HCT116 (cell line): Measurements from ENCODE around the gene NAALADL2. TPM values are rescaled to one million over a fixed set of nuclear protein-coding genes. Genes with fewer than 3 reads are reported as not detected.
"Not testable (repeated sequence)": the region's sequence is repeated elsewhere in the genome, so short reads cannot be mapped to it uniquely, and the experiment has no call there.

ENCODE experiments used
- ATAC-seq: fragments of 200-7000 bp; cut with Tn5 transposase; 2 replicates; pipeline ENCODE4 v1.9.1; 2020; ENCODE audit warnings: mild to moderate bottlenecking, moderate library complexity
- BruUV-seq: library from RNA; stranded (reverse); fragments of 400-500 nt; replicated peaks from 2 replicates; lab custom pipeline; 2021; lab: Mats Ljungman, UMichigan
- CTCF ChIA-PET: fragments of 300-600 bp; sonication (Branson Sonifier 250); formaldehyde crosslinking; loops from one replicate; lab custom pipeline; 2021; ENCODE audit warnings: antibody characterized with exemption; lab: Charles Lee
- POLR2A ChIA-PET: fragments of 300-600, 350-600 bp; sonication (Branson Sonifier 250); formaldehyde crosslinking; loops from one replicate; lab custom pipeline; 2021; ENCODE audit warnings: antibody characterized with exemption; lab: Charles Lee
- RAD21 ChIA-PET, 2 experiments: fragments of 300-600 bp; sonication (Branson Sonifier 250); formaldehyde crosslinking; loops; one replicate each; lab custom pipeline; 2023; ENCODE audit warnings: low total read pairs in 2 of 2; ENCODE audit not compliant: uncharacterized antibody in 2 of 2, unreplicated experiment in 2 of 2, low non-redundant PET in 1 of 2; lab: Charles Lee
- DNase-seq: peaks from one replicate; pipeline ENCODE4 v3.0.0-alpha.2; 2010; ENCODE audit warnings: low read depth, low spot score
- H2AFZ ChIP-seq: fragments of 200-600 bp; shearing (Covaris generic), sonication (generic); 2 replicates; pipeline ENCODE4 v1.6.1; 2017; ENCODE audit warnings: low read depth, mixed run types, mixed read lengths, antibody characterized with exemption, low read length; ENCODE audit not compliant: poor library complexity, severe bottlenecking
- H3K27ac ChIP-seq: 2 replicates; pipeline ENCODE4 v1.5.1; 2012; ENCODE audit warnings: low read depth, low read length
- H3K27me3 ChIP-seq: fragments of 200-600 bp; sonication (generic); 2 replicates; pipeline ENCODE4 v1.6.1; 2016; ENCODE audit warnings: mixed run types, low read length, mixed read lengths; ENCODE audit not compliant: insufficient read depth
- H3K36me3 ChIP-seq, 2 experiments: fragments of 200-500 bp in 1 of 2; fragments of 200-600 bp in 1 of 2; sonication (Bioruptor generic) in 1 of 2; sonication (generic) in 1 of 2; 2 replicates each; pipeline versions ENCODE4 v1.5.1 to v1.6.1; 2014 to 2016; ENCODE audit warnings: low read length in 2 of 2, inconsistent platforms in 1 of 2, mixed read lengths in 1 of 2, mixed run types in 1 of 2; ENCODE audit not compliant: insufficient read depth in 2 of 2, control insufficient read depth in 1 of 2
- H3K4me1 ChIP-seq, 2 experiments: fragments of 200-600 bp in 1 of 2; sonication (generic) in 1 of 2; 2 replicates each; pipeline versions ENCODE4 v1.5.1 to v1.6.1; 2012 to 2017; ENCODE audit warnings: low read length in 2 of 2, inconsistent platforms in 1 of 2, mild to moderate bottlenecking in 1 of 2, mixed read lengths in 1 of 2, mixed run types in 1 of 2, moderate library complexity in 1 of 2; ENCODE audit not compliant: insufficient read depth in 2 of 2, control insufficient read depth in 1 of 2
- H3K4me2 ChIP-seq: fragments of 200-600 bp; sonication (generic); 2 replicates; pipeline ENCODE4 v1.6.1; 2017; ENCODE audit warnings: mixed run types, low read length, mixed read lengths
- H3K4me3 ChIP-seq, 2 experiments: fragments of 200-600 bp in 1 of 2; sonication (generic) in 1 of 2; replicated peaks in 1 of 2; 2 replicates each; pipeline ENCODE4 v1.5.1; 2011 to 2016; ENCODE audit warnings: low read length in 2 of 2, control low read depth in 1 of 2, low read depth in 1 of 2, mild to moderate bottlenecking in 1 of 2, mixed read lengths in 1 of 2, mixed run types in 1 of 2
- H3K79me2 ChIP-seq: fragments of 200-600 bp; sonication (generic); 2 replicates; pipeline ENCODE4 v1.6.1; 2017; ENCODE audit warnings: mild to moderate bottlenecking, mixed run types, low read length, moderate library complexity, mixed read lengths; ENCODE audit not compliant: insufficient read depth
- H3K9ac ChIP-seq: fragments of 200-600 bp; sonication (generic); 2 replicates; pipeline ENCODE4 v1.6.1; 2016; ENCODE audit warnings: low read length, mixed read lengths
- H3K9me2 ChIP-seq: fragments of 200-600 bp; sonication (generic), shearing (Covaris generic); 2 replicates; pipeline ENCODE4 v1.6.1; 2017; ENCODE audit warnings: mixed run types, mild to moderate bottlenecking, moderate library complexity; ENCODE audit not compliant: insufficient read depth
- H3K9me3 ChIP-seq, 2 experiments: fragments of 200-500 bp in 1 of 2; fragments of 200-600 bp in 1 of 2; sonication (Bioruptor generic) in 1 of 2; sonication (generic) in 1 of 2; 2 replicates each; pipeline ENCODE4 v1.6.1; 2014 to 2017; ENCODE audit warnings: low read length in 2 of 2, mixed read lengths in 2 of 2, inconsistent platforms in 1 of 2, low read depth in 1 of 2, mild to moderate bottlenecking in 1 of 2, mixed run types in 1 of 2, moderate library complexity in 1 of 2; ENCODE audit not compliant: control insufficient read depth in 1 of 2, insufficient read depth in 1 of 2
- H4K20me1 ChIP-seq: fragments of 200-600 bp; sonication (generic), shearing (Covaris generic); 2 replicates; pipeline ENCODE4 v1.6.1; 2017; ENCODE audit warnings: mixed run types, mild to moderate bottlenecking, moderate library complexity; ENCODE audit not compliant: insufficient read depth
- EZH2 ChIP-seq: fragments of 200-600 bp; sonication (generic); IDR thresholded peaks from 2 replicates; pipeline ENCODE4 v1.6.1; 2017; ENCODE audit warnings: antibody characterized with exemption, mixed run types
- intact Hi-C: fragments of 100-400 bp; cut with micrococcal nuclease; formaldehyde crosslinking; loops from 2 replicates; pipeline ENCODE4 v1.10.0; 2022
- total RNA-seq: library from RNA; stranded (reverse); gene quantifications from one replicate; pipeline ENCODE4 v1.2.1, GENCODE V29; 2021; ENCODE audit not compliant: unreplicated experiment
- TF ChIP-seq, protein P1 (sequence below), 3 experiments: fragments of 200-600 bp in 1 of 3; sonication (generic) in 1 of 3; IDR thresholded peaks in 2 of 3; conservative IDR thresholded peaks in 1 of 3; 2 replicates each; pipeline ENCODE4 v1.5.1; 2012 to 2017; ENCODE audit warnings: low read depth in 2 of 3, low read length in 2 of 3, antibody characterized with exemption in 1 of 3, borderline replicate concordance in 1 of 3, control low read depth in 1 of 3, mild to moderate bottlenecking in 1 of 3, mixed read lengths in 1 of 3, mixed run types in 1 of 3, moderate library complexity in 1 of 3; ENCODE audit not compliant: insufficient read depth in 1 of 3

NAALADL2 gene
- total RNA-seq, 1 experiment from 2014 or later = 2.9 TPM

DNA sequence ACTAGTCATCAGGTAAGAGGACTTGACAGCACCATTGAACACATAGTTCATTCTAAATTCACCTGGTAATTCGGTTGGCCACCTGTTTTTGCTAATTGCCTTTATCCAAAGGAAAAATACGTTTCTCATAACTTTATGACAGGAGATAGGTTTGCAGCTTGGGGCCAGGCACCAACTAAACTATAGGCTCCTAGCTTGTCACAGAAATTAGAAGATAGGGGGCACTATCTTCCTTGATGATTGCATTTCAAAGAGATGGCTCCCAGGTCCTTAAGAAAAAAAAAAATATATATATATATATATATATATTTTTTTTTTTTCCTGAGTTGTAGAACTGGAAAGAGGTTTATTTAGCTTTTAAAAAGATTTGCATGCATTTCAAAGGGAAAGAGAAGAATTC lies 563.6 kb downstream of the NAALADL2 start:
- no peaks in the 10 kb centered on the region for H3K9me3 ChIP-seq
- H3K27me3 ChIP-seq = no peaks in the 10 kb centered on the region
- intact Hi-C loops = loop anchor here (10.0 kb wide), 1 partner anchor 1002 kb away; no protein-coding TSS in a partner anchor
- H3K4me2 ChIP-seq = no peak overlapping the region
- TF ChIP-seq, protein P1, sequence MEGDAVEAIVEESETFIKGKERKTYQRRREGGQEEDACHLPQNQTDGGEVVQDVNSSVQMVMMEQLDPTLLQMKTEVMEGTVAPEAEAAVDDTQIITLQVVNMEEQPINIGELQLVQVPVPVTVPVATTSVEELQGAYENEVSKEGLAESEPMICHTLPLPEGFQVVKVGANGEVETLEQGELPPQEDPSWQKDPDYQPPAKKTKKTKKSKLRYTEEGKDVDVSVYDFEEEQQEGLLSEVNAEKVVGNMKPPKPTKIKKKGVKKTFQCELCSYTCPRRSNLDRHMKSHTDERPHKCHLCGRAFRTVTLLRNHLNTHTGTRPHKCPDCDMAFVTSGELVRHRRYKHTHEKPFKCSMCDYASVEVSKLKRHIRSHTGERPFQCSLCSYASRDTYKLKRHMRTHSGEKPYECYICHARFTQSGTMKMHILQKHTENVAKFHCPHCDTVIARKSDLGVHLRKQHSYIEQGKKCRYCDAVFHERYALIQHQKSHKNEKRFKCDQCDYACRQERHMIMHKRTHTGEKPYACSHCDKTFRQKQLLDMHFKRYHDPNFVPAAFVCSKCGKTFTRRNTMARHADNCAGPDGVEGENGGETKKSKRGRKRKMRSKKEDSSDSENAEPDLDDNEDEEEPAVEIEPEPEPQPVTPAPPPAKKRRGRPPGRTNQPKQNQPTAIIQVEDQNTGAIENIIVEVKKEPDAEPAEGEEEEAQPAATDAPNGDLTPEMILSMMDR (IDR thresholded peaks at IDR 0.05 in 2 of 3, conservative IDR thresholded peaks at IDR 0.05 in 1 of 3; ENCODE audit: borderline replicate concordance in 1 of 3, insufficient read depth in 1 of 3, low read depth in 2 of 3, low read length in 2 of 3) = 0 out of 6 replicates have a peak, but pooled peaks of 2 of the 3 experiments have one; percentile 6 to 11
- TF ChIP-seq EZH2 = no peak
- ChIA-PET CTCF (interaction anchor here (0.6 to 1.2 kb wide), 4 partner anchors 11 to 1008 kb away, joined by 3 to 5 read pairs (median 3); no protein-coding TSS in a partner anchor), RAD21 (interaction anchor here in 1 of 2 experiments (0.6 kb wide), 1 partner anchor 34 kb away, joined by 3 read pairs; no protein-coding TSS in a partner anchor), POLR2A (no interaction called here)
- no peak overlapping the region for H3K9ac ChIP-seq
- no peaks in the 10 kb centered on the region for H3K9me2 ChIP-seq
- H4K20me1 ChIP-seq = no peaks in the 10 kb centered on the region
- no peak overlapping the region for H3K4me3 ChIP-seq
- DNase-seq = no peak
- H3K36me3 ChIP-seq = no peaks in the 10 kb centered on the region
- peak; percentile 62; the same call in 1 of the 2 replicates for ATAC-seq
- H3K4me1 ChIP-seq = no peaks in the 10 kb centered on the region
- BruUV-seq = no TSS peak
- H3K79me2 ChIP-seq = no peaks in the 10 kb centered on the region
- no peak overlapping the region for H2AFZ ChIP-seq
- no peak overlapping the region for H3K27ac ChIP-seq

DNA sequence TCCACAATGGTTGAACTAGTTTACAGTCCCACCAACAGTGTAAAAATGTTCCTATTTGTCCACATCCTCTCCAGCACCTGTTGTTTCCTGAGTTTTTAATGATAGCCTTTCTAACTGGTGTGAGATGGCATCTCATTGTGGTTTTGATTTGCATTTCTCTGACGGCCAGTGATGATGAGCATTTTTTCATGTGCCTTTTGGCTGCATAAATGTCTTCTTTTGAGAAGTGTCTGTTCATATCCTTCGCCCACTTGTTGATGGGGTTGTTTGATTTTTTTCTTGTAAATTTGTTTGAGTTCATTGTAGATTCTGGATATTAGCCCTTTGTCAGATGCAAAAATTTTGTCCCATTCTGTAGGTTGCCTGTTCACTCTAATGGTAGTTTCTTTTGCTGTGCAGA lies 564.7 kb downstream of the NAALADL2 start:
- intact Hi-C loops = loop anchor here (10.0 kb wide), 1 partner anchor 1001 kb away; no protein-coding TSS in a partner anchor
- ATAC-seq, RAD21 ChIA-PET: not testable (repeated sequence)

More for the DNA sequence above, 564.7 kb downstream of the NAALADL2 start:
- POLR2A ChIA-PET, H3K27me3 ChIP-seq, H3K9ac ChIP-seq, H4K20me1 ChIP-seq, H3K9me3 ChIP-seq, H3K36me3 ChIP-seq, DNase-seq, H2AFZ ChIP-seq, H3K4me3 ChIP-seq, H3K79me2 ChIP-seq, H3K4me1 ChIP-seq, BruUV-seq, H3K9me2 ChIP-seq, H3K27ac ChIP-seq, H3K4me2 ChIP-seq, CTCF ChIA-PET: not testable (repeated sequence)
